Upper lobe of right lung (tissue), 1 donor: Measurements from ENCODE around the gene ABO. TPM values are rescaled to one million over a fixed set of nuclear protein-coding genes. Genes with fewer than 3 reads are reported as not detected.
"Not testable (repeated sequence)": the region's sequence is repeated elsewhere in the genome, so short reads cannot be mapped to it uniquely, and the experiment has no call there.

ENCODE experiments used
- ATAC-seq: fragments of 200-7000 bp; cut with Tn5 transposase; one replicate; pipeline ENCODE4 v1.9.1; 2020; ENCODE audit warnings: mild to moderate bottlenecking, moderate library complexity
- DNase-seq: peaks from one replicate; pipeline ENCODE4 v3.0.0-alpha.2; 2020
- H3K27ac ChIP-seq: fragments of 200-600 bp; one replicate; pipeline ENCODE4 v1.8.0; 2022
- H3K27me3 ChIP-seq: fragments of 200-600 bp; one replicate; pipeline ENCODE4 v1.8.0; 2022; ENCODE audit warnings: mild to moderate bottlenecking
- H3K36me3 ChIP-seq: fragments of 200-600 bp; one replicate; pipeline ENCODE4 v1.8.0; 2022
- H3K4me1 ChIP-seq: fragments of 200-600 bp; one replicate; pipeline ENCODE4 v1.8.0; 2022
- H3K4me3 ChIP-seq: fragments of 200-600 bp; one replicate; pipeline ENCODE4 v1.8.0; 2022; ENCODE audit warnings: mild to moderate bottlenecking
- H3K9me3 ChIP-seq: fragments of 200-600 bp; one replicate; pipeline ENCODE4 v1.8.0; 2022
- intact Hi-C: fragments of 100-400 bp; cut with DNase I; formaldehyde crosslinking; loops from one replicate; pipeline ENCODE4 v1.11.0; 2022
- total RNA-seq: library from RNA; stranded (reverse); fragmentation: NEBNext Ultra II Directional; extraction: Animal tissue kit (Norgen Biotek cat#: 25700); gene quantifications from one replicate; pipeline ENCODE4 v1.2.1, GENCODE V29; 2021
- TF ChIP-seq, protein P1 (sequence below): fragments of 200-600 bp; IDR thresholded peaks from one replicate; pipeline ENCODE4 v1.8.0; 2022; ENCODE audit warnings: antibody characterized with exemption
- donor health status: DM: no; HTN: yes; CAD: no; lungs with severe emphysema.

Gene ABO
- total RNA-seq, 1 donor from 2014 or later, result 16.8 TPM

DNA sequence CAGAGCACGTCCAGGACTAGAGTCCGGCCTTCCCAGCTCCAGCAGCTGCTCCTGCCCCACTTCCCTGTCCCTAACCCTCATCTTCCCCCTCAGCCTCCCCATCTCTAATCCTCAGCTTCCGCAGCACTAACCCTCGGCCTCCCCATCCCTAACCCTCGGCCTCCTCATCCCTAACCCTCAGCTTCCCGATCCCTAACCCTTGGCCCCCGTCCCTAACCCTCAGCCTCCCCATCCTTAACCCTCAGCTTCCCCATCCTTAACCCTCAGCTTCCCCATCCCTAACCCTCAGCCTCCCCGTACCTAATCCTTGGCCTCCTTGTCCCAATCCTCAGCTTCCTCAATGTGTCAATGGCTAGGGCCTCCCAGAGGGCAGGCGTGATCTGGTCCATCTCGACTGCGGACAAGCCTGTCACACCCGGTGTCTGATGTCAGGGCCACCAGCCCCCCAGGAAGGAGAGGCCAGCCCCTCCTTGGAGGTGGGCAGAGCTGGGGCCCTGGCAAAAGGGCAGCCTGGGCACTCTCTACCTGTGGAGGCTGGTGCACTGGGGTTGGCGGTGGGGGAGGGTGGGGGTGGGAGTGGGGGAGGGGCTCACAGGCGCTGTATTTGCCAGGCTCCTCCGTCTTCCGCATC is 67.3 kb downstream of the ABO start:
- no peaks in the 10 kb centered on the region for H3K36me3 ChIP-seq
- intact Hi-C loops, result no loop called here
- DNase-seq (peak; percentile 46), ATAC-seq (no peak)
- no peaks in the 10 kb centered on the region for H3K4me1 ChIP-seq
- TF ChIP-seq, protein P1, sequence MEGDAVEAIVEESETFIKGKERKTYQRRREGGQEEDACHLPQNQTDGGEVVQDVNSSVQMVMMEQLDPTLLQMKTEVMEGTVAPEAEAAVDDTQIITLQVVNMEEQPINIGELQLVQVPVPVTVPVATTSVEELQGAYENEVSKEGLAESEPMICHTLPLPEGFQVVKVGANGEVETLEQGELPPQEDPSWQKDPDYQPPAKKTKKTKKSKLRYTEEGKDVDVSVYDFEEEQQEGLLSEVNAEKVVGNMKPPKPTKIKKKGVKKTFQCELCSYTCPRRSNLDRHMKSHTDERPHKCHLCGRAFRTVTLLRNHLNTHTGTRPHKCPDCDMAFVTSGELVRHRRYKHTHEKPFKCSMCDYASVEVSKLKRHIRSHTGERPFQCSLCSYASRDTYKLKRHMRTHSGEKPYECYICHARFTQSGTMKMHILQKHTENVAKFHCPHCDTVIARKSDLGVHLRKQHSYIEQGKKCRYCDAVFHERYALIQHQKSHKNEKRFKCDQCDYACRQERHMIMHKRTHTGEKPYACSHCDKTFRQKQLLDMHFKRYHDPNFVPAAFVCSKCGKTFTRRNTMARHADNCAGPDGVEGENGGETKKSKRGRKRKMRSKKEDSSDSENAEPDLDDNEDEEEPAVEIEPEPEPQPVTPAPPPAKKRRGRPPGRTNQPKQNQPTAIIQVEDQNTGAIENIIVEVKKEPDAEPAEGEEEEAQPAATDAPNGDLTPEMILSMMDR, result no peak
- H3K4me3 ChIP-seq, result no peak overlapping the region
- H3K9me3 ChIP-seq, result no peaks in the 10 kb centered on the region
- H3K27me3 ChIP-seq, result peaks cover 7% of the 10 kb centered on the region
- H3K27ac ChIP-seq, result no peak overlapping the region

DNA sequence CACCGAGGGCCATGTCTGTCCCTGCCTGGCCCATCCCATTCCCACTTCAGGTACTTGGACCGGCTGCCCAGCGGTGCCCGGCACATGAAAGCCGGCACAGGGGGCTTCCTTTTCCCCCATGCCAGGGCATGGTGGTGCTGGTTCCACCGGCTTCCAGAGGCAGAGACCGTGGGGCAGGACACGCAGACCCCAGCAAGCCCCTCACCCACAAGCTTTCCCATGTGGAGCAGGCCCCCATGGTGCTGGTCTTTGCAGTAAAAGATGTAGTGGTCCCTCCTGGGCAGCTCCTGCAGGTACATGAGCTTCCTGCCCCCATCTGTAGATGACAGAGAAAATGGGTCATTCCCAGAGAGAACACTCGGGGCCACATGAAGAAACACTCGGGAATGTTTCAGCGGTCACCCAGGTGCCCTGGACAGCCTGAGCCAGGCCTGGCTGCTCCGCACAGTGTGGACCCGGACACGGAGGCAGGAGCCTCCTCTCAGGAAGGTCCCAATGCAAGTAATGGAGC is 67.9 kb downstream of the ABO start:
- TF ChIP-seq, protein P1, result no peak
- Histone ChIP-seq H3K27me3 (peaks cover 7% of the 10 kb centered on the region), H3K4me3 (no peak overlapping the region), H3K27ac (no peak overlapping the region), H3K4me1 (no peaks in the 10 kb centered on the region), H3K36me3 (no peaks in the 10 kb centered on the region), H3K9me3 (no peaks in the 10 kb centered on the region)
- no peak for ATAC-seq
- intact Hi-C loops, result no loop called here
- DNase-seq, result peak; percentile 53

DNA sequence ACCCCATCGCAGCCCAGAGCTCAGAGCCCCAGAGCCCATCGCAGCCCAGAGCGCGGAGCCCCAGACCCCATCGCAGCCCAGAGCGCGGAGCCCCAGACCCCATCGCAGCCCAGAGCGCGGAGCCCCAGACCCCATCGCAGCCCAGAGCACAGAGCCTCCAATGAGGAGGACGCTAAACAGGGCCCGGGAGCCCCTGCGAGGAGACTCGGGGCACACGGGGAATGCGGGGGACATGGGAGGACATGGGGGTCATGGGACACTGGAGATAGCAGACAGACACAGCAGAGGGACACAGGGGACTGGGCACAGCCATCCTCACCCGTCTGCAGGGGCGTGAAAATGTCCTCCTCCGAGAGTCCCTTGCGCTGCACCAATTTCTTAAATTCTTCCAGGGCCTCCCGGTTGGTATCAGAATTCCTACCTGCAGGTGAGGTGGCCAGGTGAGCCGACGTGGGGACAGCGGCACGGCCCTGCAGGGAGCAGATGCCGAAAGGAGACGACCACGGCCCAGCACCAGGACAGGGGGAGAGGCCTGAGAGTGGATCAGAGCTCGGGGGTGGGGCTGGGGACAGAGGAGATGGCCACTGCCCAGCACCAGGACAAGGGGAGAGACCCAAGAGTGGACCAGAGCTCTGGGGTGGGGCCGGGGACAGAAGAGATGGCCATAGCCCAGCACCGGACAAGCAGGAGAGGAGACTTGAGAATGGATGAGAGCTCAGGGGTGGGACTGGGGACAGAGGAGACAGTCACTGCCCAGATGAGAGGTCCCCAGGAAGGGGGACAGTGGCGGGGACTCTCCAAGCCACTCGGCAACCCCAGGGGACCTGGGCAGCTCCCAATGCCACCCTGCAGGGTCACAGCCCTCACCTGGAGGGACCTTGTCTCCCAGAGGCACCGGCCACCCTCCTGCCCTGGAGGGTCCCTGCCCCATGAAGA is 68.7 kb downstream of the ABO start:
- Histone ChIP-seq H3K4me3 (no peak overlapping the region), H3K27me3 (peaks cover 6% of the 10 kb centered on the region), H3K4me1 (no peaks in the 10 kb centered on the region), H3K27ac (no peak overlapping the region), H3K9me3 (no peaks in the 10 kb centered on the region), H3K36me3 (no peaks in the 10 kb centered on the region)
- DNase-seq (peak; percentile 61), ATAC-seq (no peak)
- TF ChIP-seq, protein P1, result no peak
- intact Hi-C loops, result no loop called here

DNA sequence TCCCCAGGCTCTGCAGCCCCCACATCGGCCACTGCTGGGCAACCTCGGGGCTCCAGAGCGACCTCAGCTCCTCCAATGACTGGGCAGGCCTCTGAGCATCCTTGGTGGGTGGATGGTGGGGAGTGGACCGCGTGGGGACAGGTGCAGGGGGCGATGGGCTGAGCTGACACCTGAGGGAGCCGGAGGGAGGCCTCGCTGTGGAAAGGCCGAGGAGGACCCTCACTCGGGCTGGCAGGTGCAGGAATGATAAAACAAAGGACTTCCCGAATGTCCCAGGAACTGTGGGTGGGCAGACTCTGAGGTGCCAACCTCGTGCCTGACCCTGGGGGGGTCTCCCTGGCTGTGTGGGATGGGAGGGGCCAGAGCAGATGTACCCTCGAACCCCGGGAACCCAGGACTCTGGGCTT is 69.5 kb downstream of the ABO start:
- DNase-seq, result peak; percentile 42

More for the DNA sequence above, 69.5 kb downstream of the ABO start:
- H3K36me3 ChIP-seq, H3K4me1 ChIP-seq, H3K9me3 ChIP-seq, H3K4me3 ChIP-seq, H3K27ac ChIP-seq, H3K27me3 ChIP-seq, intact Hi-C loops, ATAC-seq: not testable (repeated sequence)

Other genes with a start within 250 kb of the ABO start
- 41.7 TPM for gene GTF3C5, start 244.2 kb downstream of the ABO start, total RNA-seq
- 0.75 TPM for gene CEL, start 213.2 kb downstream of the ABO start, total RNA-seq
- gene RALGDS, start 154.0 kb downstream of the ABO start, total RNA-seq, result 66.3 TPM
- 27.4 TPM for gene GBGT1, start 111.3 kb downstream of the ABO start, total RNA-seq
- gene OBP2B, start 66.0 kb downstream of the ABO start, total RNA-seq, result not detected
- gene SURF6, start 61.0 kb upstream of the ABO start, total RNA-seq, result 15.9 TPM
- gene MED22, start 72.9 kb upstream of the ABO start, total RNA-seq, result 25.8 TPM
- 1,380 TPM for gene RPL7A, start 73.0 kb upstream of the ABO start, total RNA-seq
- gene SURF1, start 81.3 kb upstream of the ABO start, total RNA-seq, result 43.9 TPM
- 12.0 TPM for gene SURF2, start 81.3 kb upstream of the ABO start, total RNA-seq
- 142 TPM for gene SURF4, start 100.9 kb upstream of the ABO start, total RNA-seq
- gene STKLD1, start 101.2 kb upstream of the ABO start, total RNA-seq, result 1.2 TPM
- 22.6 TPM for gene REXO4, start 142.8 kb upstream of the ABO start, total RNA-seq
- gene ADAMTS13, start 147.2 kb upstream of the ABO start, total RNA-seq, result 2.0 TPM
- gene CACFD1, start 184.8 kb upstream of the ABO start, total RNA-seq, result 39.8 TPM
- 11.4 TPM for gene SLC2A6, start 203.9 kb upstream of the ABO start, total RNA-seq
- not detected for gene MYMK, start 249.8 kb upstream of the ABO start, total RNA-seq